Occipital lobe (tissue), 2 donors: ENCODE results near the gene CMIP. TPM values are rescaled to one million over a fixed set of nuclear protein-coding genes. Genes with fewer than 3 reads are reported as not detected.

Source experiments
- DNase-seq: peaks from one replicate; lab custom pipeline; 2025; lab: John Stamatoyannopoulos, UW
- total RNA-seq: library from RNA; depleted of rRNA; stranded (reverse); fragments of >200 nt; gene quantifications from one replicate; pipeline ENCODE4 v1.2.3, GENCODE V29; 2014

CMIP gene
- total RNA-seq, 1 donor from 2014 or later = 22.9 TPM

DNA sequence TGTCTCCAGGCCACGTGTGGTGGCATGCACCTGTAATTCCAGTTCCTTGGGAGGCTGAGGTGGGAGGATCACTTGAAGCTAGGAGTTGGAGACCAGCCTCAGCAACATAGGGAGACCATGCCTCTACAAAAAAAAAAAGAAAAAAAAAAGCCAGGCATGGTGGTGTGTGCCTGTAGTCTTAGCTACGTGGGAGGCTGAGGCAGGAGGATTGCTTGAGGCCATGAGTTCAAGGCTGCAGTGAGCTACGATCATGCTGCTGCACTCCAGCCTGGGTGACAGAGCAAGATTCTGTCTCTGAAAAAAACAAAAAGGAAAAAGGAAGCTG, 103.9 kb downstream of the CMIP start:
- no peak for DNase-seq

DNA sequence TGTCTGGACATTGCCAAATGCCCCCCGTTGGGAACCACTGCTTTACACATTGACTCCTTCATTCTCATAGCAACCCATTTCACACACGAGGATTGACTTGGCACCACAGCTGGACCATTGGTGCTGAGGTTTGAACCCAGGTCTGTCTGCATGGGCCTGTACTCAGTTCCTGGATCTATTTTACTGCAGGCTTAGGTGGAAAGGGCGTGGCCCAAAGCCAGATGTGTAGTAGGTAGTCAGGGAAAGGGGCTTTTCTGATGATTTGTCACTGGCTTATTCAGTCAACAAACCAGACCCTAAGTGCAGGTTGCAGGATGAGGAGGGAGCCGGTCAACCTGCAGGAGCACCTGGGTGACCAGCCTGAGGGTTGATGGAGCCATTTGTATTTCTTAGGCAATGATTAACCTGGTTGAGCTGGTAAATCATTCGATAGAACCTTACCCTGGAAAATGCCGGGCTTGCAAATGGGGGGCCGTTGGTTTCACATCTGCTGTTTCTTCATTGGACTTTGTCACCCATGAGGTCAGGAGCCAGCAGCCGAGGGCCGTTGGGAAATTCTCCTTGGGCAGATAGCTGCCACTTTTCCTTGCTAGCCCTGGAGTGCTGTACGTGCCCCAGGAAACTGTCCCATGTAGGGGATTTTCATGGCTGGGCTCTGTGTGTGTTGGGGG, 104.4 kb downstream of the CMIP start:
- no peak for DNase-seq

DNA sequence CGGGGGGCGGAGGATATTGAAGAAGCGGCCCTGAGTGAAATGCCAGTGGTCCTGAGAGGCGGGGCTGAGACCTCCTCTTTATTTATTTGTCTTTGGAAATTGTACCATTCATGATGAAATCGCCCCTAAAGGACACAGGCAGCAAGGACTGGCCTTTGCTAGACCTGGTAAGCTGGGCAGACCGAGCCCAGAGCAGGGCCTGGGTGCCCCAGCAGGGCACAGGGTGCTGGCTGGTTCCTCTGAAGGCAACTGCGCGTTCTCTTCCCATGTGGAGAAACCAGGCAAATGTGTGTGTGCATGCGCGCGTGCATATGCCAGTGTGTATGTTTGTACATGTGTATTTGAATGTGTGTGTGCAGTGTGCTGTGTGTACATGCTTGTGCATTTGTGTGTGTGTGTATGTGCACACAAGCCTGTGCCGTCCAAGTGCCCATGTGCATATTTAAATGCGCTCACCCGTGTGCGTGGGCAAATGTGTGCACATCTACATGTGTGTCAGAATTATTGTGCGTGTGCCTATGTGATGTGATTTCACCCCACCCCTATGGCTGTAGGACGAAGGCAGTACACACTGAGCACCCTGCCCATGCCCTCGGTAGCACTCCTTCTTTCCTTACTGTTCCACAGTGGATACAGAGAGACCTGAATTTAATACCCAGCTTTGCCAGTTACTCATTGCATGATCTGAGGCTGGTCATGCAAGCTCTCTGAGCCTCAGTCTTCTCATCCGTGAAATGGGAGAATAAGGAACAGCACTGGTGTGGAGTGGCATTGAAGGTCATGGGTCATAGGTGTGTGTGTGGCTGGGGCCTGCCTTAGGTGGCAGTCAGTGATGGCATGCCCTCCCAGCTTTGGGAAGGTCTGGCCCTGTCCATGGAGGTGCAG, 105.2 kb downstream of the CMIP start:
- DNase-seq = no peak

DNA sequence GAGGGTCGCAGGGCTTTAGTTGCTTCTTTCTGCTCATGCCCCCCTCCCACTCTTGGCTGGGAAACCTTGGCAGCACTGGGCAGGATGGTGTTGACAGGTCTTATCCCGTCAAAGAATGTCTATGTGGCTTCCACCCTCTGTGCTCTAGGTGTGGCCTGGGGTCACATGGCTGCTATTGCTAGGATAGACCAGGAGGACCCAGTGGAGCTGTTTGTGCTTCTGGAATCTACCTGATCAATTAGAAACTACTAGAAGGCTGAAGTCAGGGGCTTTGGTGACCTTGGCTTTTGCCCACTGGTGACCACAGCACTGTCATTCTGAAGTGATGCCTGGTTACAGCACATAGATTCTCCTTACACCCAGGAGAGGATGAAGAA, 105.8 kb downstream of the CMIP start:
- no peak for DNase-seq

DNA sequence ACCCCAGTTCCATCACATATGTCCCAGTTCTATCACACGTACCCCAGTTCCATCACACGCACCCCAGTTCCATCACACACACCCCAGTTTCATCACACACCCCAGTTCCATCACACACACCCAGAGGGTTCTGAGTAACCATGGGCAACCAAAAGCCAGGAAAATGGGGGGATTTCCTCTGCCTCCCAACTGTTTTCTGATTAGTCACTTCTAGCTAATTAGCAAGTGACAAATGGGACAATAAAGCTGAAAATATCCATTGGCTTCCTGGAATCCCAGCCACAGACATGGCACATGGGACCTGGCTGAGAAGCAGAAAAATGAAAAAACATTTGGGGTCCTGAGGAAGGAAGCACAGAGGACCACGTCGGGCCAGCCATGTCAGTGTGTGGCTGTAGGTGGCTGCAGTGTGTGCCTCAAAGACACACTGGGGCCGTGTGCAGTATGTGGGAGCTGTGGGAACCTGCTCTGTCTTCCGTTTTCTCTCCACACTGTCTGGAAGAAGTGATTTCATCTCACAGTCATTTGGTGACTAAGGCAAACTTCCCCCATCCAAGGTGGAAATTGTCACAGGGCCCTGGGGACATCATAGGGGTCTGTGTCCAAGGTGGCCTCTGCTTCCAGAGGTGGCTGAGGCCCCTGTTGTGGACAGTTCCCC, 106.7 kb downstream of the CMIP start:
- DNase-seq = no peak

DNA sequence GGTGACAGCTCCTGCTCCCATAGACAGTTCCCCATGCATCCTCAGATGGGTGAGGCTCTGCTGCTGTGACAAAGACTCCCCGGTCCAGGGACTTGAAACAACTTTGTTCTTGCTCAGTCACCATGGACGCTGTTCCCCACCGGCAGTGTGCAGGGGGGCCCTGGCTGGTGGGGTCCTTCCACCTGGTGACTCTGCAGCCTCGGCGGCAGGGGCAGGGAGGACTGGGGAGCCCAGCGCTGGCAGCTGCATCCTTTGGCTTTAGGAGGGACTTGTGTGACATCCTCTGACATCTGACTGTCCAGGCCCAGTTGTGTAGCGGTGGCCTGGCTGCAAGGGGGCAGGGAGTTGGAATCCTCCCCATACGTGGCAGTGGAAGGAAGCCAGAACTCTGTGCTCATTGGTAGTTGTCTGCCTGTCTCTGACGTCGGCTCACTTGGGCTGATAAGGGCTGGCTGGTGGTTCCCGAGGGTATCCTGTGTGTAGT, 107.3 kb downstream of the CMIP start:
- no peak for DNase-seq

DNA sequence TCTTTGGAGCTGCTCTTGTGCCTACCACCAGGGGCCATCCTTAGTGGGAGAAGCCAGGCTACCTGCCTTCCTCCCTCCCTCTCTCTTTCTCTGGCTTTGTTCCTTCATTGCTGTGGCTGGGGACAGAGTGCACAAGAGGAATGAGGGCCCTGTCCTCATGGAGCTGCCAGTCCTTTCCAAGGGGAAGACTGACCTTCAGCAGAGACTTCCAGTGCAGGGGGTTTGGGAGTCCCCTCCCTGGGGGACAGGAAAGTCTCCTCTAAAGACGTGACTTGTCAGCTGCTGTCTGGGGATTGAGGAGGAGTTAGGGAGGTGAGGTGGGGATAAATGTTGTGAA, 108.1 kb downstream of the CMIP start:
- DNase-seq = no peak

DNA sequence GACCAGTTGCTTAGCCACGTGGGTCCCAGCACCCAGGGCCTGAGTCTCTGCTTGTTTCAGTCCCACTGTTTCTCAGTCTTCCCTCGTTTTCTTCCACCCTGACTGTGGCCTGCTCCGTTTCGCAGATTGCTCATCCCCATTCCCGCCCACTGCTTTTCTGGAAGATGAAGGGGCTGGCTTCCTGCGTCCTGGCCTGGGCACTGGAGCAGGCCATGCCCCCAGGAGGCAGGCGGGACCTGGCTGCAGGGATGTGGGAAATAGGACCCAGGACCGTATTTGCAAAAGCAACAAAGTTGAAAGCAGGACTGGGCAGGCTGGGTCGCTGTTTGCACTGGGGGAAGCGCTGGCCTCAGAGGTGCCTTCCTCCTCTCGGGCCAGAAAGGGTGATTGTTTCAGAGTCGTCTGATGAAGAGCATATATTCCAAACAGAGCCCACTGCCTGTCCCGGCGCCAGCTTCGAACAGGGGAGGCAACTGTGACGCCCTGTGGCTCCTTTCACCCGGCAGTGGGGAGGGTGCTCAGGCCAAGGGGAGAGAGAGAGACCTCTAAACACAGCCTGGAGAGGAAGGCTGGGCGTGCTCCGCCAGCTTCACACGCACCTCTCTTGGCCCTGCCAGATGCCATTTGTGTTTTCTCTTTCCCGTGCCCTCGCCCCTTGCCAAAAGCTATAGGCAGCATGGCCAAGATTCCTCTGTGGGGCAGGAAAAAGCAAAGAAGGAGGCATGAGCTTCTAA, 108.6 kb downstream of the CMIP start:
- no peak for DNase-seq

DNA sequence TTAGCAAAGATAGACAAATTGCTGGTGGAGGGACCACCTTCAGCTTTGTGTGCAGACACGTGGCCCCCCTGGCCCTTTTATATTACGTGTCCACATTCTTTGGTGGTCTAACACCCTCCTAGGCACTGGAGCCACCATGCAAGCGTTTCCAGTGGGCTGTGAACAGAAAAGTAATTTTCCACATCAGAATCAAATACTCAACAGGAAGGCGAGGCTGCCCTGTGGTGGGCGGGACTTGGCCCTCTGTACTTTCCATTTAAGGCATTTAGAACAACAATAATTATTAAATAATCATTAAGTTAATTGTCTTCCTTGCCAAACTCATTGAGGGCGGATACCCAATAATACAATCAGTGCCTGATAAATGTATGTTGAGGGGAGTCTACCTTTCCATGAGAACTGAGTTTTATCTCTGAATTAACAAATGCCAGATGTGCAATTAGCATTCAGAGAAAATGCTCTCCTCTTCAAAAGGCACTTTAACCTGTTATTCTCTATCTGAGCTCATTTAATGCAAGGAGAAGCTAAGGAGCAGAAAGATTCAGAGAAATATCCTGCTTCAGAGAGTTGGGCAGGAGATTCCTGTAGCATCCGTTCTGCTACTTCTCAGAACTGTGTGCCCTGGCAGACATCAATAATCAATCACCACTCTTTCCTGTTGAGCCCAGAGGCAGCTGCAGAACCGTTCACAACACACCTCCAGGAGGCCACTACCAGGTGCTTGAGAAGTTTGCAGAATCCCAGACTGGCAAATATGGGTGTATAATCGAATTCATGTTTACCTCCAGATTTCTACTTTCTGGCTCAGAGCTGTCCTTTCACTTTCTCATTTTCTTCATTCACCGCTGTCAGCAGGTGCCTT, 109.4 kb downstream of the CMIP start:
- DNase-seq = no peak

DNA sequence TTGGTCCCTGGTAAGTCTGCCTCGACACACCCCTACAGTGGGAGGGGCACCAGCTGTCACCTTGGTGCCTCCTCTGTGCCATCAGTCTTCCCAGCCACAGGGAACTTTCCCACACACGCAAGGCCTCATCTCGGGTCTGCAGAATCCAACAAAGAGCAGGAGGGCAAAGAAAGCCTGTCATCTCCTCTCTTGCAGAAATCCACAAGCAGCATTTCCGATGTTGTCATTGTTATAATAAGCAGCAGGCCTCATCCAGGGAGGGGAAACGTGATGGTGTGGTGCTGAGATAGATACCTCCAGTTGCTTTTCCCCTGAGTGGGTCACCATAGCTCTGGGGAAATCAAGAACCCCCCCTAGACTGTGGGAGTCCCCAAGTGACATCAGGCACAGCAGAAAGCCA, 110.4 kb downstream of the CMIP start:
- DNase-seq = no peak

DNA sequence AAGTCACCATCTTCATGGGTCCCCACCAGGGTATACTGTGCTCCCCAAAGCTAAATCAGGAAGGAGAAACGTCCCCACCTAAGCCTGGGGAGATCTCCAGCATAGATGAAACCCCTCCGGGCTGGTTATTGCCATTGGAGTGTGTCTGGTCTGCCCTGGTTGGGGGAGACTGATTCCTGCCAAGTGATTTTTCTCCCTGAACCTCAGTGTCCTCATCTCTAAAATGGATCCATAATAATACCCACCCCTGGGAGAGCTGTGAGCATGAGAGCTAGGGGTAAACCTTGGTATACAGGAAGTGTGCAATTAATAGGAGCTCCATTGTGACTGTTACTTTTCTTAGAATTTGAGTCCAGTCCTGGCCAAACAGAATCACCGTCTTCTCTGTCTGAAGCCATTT, 111.1 kb downstream of the CMIP start:
- DNase-seq = no peak

DNA sequence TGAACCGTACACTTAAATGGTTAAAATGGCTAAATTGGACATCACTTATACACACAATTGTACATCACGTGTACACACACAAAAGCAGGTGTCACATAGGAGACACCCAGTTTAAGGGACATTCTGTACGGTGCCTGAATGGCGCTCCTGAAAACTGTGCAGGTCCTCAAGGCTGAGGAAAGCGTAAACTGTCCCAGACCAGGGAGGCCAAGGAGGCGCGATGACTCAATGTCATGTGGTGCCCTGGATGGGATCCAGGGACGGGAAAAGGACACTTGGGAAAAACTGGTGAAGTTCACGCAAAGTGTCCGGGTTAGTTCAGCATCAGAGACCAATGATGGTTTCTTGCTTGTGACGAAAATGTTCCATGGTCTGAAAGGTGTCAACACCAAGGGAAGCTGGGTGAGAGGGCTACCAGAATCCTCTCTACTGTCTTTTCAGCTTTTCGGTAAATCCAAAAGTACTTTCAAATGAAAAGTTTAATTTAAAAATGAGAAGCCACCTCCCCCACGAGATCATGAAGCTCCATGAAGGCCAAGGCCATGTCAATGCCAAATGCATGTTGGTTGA, 112.2 kb downstream of the CMIP start:
- no peak for DNase-seq

DNA sequence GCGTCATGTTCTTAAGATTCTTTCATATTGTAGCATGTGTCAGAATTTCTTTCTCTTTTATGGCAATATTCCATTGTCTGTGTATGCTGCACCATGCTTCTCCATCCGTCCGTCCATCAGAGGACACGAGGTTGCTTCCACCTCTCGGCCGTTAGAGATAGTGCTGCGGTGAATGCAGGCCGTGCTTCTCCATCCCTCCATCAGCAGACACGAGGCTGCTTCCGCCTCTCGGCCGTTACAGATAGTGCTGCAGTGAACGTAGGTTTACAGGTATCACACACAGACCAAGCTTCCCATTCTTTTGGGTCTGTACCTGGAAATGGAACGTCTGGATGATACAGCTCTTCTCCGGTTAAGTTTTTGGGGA, 113.5 kb downstream of the CMIP start:
- DNase-seq = no peak

DNA sequence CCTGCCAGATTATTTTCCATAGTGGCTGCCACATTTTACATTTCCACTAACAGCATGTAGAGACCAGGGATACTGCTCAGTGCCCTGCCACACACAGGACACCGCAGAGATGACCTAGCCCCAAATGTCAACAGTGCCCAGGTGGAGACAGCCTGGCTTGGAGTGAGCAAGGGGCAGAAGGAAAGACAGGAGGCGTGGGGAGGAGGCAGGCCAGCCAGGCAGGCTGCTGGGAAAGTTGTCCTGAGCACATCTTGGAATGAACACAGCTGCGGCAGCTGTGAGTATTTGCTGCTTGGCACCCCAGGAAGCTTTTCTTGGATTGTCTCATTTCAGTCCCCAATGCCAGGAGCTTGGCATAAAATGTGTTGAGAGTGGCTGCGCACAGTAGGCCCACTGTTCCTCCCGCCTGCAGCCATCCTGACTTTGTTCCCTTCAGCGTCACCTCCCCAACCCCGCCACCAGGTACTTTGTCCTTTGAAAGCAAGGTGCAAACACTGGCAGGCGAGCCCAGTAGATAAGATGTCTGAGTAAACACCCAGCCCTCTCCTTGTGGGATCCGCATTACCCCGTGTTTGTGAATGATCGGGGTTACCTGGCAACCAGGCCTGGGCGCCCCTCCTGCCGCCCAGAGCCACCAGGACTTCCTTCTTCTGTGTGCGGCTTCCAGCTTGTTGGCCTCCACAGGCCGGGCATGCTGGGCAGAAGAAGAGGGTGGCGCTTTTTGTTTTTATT, 114.0 kb downstream of the CMIP start:
- DNase-seq = no peak

DNA sequence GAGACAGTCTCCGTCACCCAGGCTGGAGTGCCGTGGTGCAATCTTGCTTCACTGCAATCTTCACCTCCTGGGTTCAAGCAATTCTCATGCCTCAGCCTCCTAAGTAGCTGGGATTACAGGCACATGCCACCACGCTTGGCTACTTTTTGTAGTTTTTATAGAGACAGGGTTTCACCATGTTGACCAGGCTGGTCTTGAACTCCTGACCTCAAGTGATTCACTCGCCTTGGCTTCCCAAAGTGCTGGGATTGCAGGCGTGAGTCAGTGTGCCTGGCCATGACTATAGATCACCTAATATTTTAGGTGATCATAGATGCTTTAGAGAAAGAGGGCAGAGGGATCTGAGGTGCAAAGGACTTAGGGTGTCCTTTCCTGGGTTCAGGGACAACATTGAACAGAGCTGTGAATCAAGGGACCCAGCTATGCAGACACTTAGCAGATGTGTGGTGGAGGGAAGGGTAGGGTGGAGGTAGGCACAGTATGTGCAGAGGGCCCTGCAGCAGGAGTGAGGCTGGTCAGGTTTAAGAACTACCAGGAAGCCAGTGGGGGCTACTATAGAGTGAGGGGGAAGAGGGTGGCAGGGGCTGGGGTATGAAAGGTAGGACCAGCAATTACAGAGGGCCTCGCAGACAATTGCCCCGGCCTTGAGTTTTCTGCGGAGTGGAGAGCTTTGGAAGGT, 116.5 kb downstream of the CMIP start:
- no peak for DNase-seq

DNA sequence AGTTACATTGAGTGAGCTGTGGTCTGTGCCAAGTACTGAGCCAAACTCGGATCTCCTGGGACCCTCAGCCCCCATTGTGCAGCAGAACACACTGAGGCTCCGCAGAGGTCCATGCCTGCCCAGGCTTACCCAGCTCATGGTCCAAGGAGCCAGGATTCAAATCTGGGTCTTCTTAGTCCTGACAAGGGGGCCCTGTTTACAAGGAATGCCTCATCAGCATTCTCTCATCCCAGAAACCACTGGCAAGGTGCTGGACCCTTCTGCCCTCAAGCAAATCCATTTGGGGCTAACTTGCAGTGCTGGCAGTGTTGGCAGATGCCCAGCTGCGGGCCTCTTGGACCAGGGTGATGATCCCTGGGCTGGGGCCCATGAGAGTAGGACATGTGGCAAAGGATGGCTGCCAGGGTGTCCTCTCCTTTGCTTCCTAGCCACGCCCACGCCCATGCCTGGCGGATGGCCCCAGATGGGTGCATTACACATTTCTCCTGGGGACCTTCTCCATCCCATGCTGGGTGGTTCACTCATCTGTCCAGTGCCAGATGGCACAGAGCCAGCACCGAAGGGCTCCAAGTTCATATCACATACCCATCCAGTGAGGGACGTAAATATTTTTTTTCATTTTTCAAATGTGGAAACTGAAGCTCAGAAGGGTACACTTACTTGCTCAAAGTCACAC, 117.7 kb downstream of the CMIP start:
- DNase-seq = no peak

DNA sequence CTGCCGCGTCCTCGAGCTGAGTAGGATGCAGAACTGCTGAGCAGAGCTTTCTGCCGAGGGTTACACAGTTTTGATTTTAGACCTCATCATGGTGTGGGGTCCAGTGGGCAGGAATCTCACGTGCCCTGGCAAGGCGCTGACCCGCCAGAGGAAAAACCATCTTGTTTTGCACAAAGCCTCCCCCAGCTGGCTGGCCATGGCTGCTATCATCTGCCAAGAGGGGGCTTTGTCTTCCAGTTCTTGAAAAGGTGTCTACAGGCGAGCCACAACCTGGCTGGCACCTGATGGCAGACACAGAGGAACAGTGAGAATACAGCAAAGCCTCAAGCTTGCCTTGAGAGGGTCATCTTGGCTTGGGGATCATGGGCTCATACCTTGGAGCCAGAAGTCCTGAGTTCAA, 118.3 kb downstream of the CMIP start:
- no peak for DNase-seq

DNA sequence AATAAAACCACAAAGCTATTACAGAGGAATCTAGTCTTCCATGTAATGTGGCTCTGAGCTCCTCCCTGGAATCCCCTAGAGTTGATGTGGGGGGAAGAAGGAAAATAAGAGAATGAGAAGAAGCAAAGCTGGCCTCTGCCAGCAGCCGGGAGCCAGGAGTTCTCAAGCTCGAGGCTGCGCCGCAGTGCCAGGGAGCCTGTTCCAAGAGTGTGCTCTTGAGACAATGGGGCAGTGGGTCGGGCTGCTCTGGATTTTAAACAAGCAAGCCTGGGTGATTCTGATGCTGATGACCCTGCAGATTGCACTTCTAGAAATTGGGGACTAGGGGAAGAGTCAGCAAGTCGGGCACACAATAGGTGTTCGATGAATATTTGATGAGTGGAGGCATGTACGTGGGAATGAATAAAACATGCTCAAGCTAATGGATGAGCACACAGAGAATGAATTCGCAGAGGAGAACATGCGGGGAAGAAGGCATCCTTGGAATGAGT, 119.9 kb downstream of the CMIP start:
- no peak for DNase-seq
